Muscle of arm (tissue), 12 donors: Measurements from ENCODE around the gene PARP2. TPM values are rescaled to one million over a fixed set of nuclear protein-coding genes. Genes with fewer than 3 reads are reported as not detected.
"Not testable (repeated sequence)": the region's sequence is repeated elsewhere in the genome, so short reads cannot be mapped to it uniquely, and the experiment has no call there.

Experiments
- DNase-seq: peaks from one replicate; pipeline ENCODE4 v3.0.0-alpha.2; 2013
- polyA plus RNA-seq, 12 donors: library from polyadenylated mRNA; unstranded; fragments of 120-200 nt; gene quantifications; one replicate each; pipeline ENCODE4 v1.2.1, GENCODE V29; 2013; ENCODE audit not compliant: insufficient read length in 12 of 12

Gene PARP2
- polyA plus RNA-seq, 12 donors = 17.2 to 52.0 (median 34.6) TPM; not detected in 1

- not testable (repeated sequence) for DNase-seq
Measured at GRCh38 chr14:20341032-20341431, 2.4 kb upstream of the PARP2 start.

GRCh38 chr14:20341646-20342045 is 1.8 kb upstream of the PARP2 start:
- DNase-seq = no peak

- DNase-seq = peak; percentile 23
Measured at GRCh38 chr14:20343862-20344220, 406 bp downstream of the PARP2 start.

GRCh38 chr14:20345366-20345765 is 1.9 kb downstream of the PARP2 start:
- DNase-seq = no peak

GRCh38 chr14:20346713-20347112 is 3.3 kb downstream of the PARP2 start:
- no peak for DNase-seq

- DNase-seq = no peak
Measured at GRCh38 chr14:20347747-20348146, 4.3 kb downstream of the PARP2 start.

GRCh38 chr14:20350282-20350681 is 6.8 kb downstream of the PARP2 start:
- no peak for DNase-seq

GRCh38 chr14:20350860-20351259 is 7.4 kb downstream of the PARP2 start:
- DNase-seq = no peak

GRCh38 chr14:20356422-20356821 is 13.0 kb downstream of the PARP2 start:
- DNase-seq = no peak

GRCh38 chr14:20358474-20358873 is 15.0 kb downstream of the PARP2 start:
- not testable (repeated sequence) for DNase-seq

- DNase-seq = no peak
Measured at GRCh38 chr14:20365928-20366327, 22.5 kb downstream of the PARP2 start.

GRCh38 chr14:20372796-20373195 is 29.4 kb downstream of the PARP2 start:
- DNase-seq = no peak

GRCh38 chr14:20375471-20375870 is 32.0 kb downstream of the PARP2 start:
- DNase-seq = no peak

GRCh38 chr14:20376071-20376588 is 32.7 kb downstream of the PARP2 start:
- no peak for DNase-seq

- DNase-seq = no peak
Measured at GRCh38 chr14:20377171-20377570, 33.7 kb downstream of the PARP2 start.

GRCh38 chr14:20379743-20380142 is 36.3 kb downstream of the PARP2 start:
- DNase-seq = no peak

GRCh38 chr14:20380681-20381080 is 37.2 kb downstream of the PARP2 start:
- no peak for DNase-seq

GRCh38 chr14:20381341-20381740 is 37.9 kb downstream of the PARP2 start:
- DNase-seq = no peak

- DNase-seq = no peak
Measured at GRCh38 chr14:20382526-20382925, 39.1 kb downstream of the PARP2 start.

GRCh38 chr14:20383032-20383431 is 39.6 kb downstream of the PARP2 start:
- no peak for DNase-seq

- DNase-seq = no peak
Measured at GRCh38 chr14:20383636-20384035, 40.2 kb downstream of the PARP2 start.

- no peak for DNase-seq
Measured at GRCh38 chr14:20384321-20384720, 40.9 kb downstream of the PARP2 start.

- no peak for DNase-seq
Measured at GRCh38 chr14:20384886-20385285, 41.5 kb downstream of the PARP2 start.

GRCh38 chr14:20386276-20386855 is 42.9 kb downstream of the PARP2 start:
- no peak for DNase-seq
